SK-N-SH (cell line): Measurements from ENCODE around the gene NDUFA1. TPM values are rescaled to one million over a fixed set of nuclear protein-coding genes. Genes with fewer than 3 reads are reported as not detected.

Source experiments
- CTCF ChIA-PET: fragments of 300-600, 350-600 bp; formaldehyde crosslinking; extraction: SDS; loops from one replicate; lab custom pipeline; 2021; lab: Yijun Ruan, JAX
- POLR2A ChIA-PET: fragments of 350-600 bp; sonication (Branson Sonifier 250); formaldehyde crosslinking; extraction: SDS; loops from one replicate; lab custom pipeline; 2020; ENCODE audit warnings: antibody characterized with exemption, inconsistent platforms; lab: Yijun Ruan, JAX
- DNase-seq: peaks from one replicate; pipeline ENCODE4 v3.0.0; 2012
- H2AFZ ChIP-seq: fragments of 200-600 bp; sonication (generic); 2 replicates; pipeline ENCODE4 v1.8.1; 2016; ENCODE audit warnings: antibody characterized with exemption, mild to moderate bottlenecking, low read depth
- H3F3A ChIP-seq: fragments of 200-600 bp; sonication (generic); replicated peaks from 2 replicates; pipeline ENCODE3; 2016; ENCODE audit warnings: antibody characterized with exemption, mild to moderate bottlenecking; ENCODE audit not compliant: insufficient read depth
- H3K27ac ChIP-seq, 2 experiments: fragments of 200-500 bp in 1 of 2; fragments of 200-600 bp in 1 of 2; sonication (Bioruptor generic) in 1 of 2; sonication (generic), shearing (Covaris generic) in 1 of 2; 2 replicates each; pipeline versions ENCODE4 v1.5.1 to v1.6.1; 2014 to 2016; ENCODE audit warnings: low read depth in 2 of 2, inconsistent platforms in 1 of 2, low read length in 1 of 2, mild to moderate bottlenecking in 1 of 2, mixed read lengths in 1 of 2
- H3K27me3 ChIP-seq: fragments of 200-600 bp; sonication (generic), shearing (Covaris generic); 2 replicates; pipeline ENCODE4 v1.6.1; 2016; ENCODE audit warnings: mixed run types; ENCODE audit not compliant: insufficient read depth
- H3K36me3 ChIP-seq, 2 experiments: fragments of 200-500 bp in 1 of 2; fragments of 200-600 bp in 1 of 2; sonication (Bioruptor generic) in 1 of 2; sonication (generic) in 1 of 2; replicated peaks in 1 of 2; 2 replicates each; pipeline versions ENCODE3 to v1.5.1; 2014 to 2016; ENCODE audit warnings: low read length in 1 of 2, mild to moderate bottlenecking in 1 of 2; ENCODE audit not compliant: insufficient read depth in 2 of 2, control insufficient read depth in 1 of 2
- H3K4me1 ChIP-seq, 2 experiments: fragments of 200-500 bp in 1 of 2; fragments of 200-600 bp in 1 of 2; sonication (Bioruptor generic) in 1 of 2; sonication (generic), shearing (Covaris generic) in 1 of 2; 2 replicates each; pipeline versions ENCODE4 v1.5.1 to v1.6.1; 2014 to 2016; ENCODE audit warnings: low read depth in 1 of 2, low read length in 1 of 2, mixed run types in 1 of 2; ENCODE audit not compliant: insufficient read depth in 2 of 2, control insufficient read depth in 1 of 2
- H3K4me2 ChIP-seq: fragments of 200-600 bp; sonication (generic), shearing (Covaris generic); 2 replicates; pipeline ENCODE4 v1.6.1; 2017; ENCODE audit warnings: mixed run types
- H3K4me3 ChIP-seq, 2 experiments: fragments of 200-500 bp in 1 of 2; fragments of 200-600 bp in 1 of 2; sonication (Bioruptor generic) in 1 of 2; sonication (generic), shearing (Covaris generic) in 1 of 2; 2 replicates each; pipeline versions ENCODE4 v1.5.1 to v1.8.1; 2014 to 2016; ENCODE audit warnings: low read depth in 2 of 2, inconsistent platforms in 1 of 2, low read length in 1 of 2, mild to moderate bottlenecking in 1 of 2, mixed read lengths in 1 of 2, moderate library complexity in 1 of 2
- H3K79me2 ChIP-seq: fragments of 200-600 bp; sonication (generic); 2 replicates; pipeline ENCODE4 v1.8.1; 2017; ENCODE audit warnings: mild to moderate bottlenecking; ENCODE audit not compliant: insufficient read depth
- H3K9ac ChIP-seq: fragments of 200-600 bp; sonication (generic); 2 replicates; pipeline ENCODE4 v1.6.1; 2017; ENCODE audit warnings: mixed run types
- H3K9me2 ChIP-seq: fragments of 200-600 bp; sonication (generic); 2 replicates; pipeline ENCODE4 v1.6.1; 2017; ENCODE audit warnings: mixed run types
- H3K9me3 ChIP-seq: fragments of 200-600 bp; sonication (generic); 2 replicates; pipeline ENCODE4 v1.6.1; 2017; ENCODE audit warnings: mixed run types, mild to moderate bottlenecking, moderate library complexity
- H4K20me1 ChIP-seq: fragments of 200-600 bp; sonication (generic); 2 replicates; pipeline ENCODE4 v1.6.1; 2017; ENCODE audit warnings: mild to moderate bottlenecking, mixed run types; ENCODE audit not compliant: insufficient read depth
- EZH2phosphoT487 ChIP-seq: fragments of 200-600 bp; sonication (generic); IDR thresholded peaks from 2 replicates; pipeline ENCODE4 v1.6.1; 2017; ENCODE audit warnings: low read depth, mixed run types, mild to moderate bottlenecking, antibody characterized with exemption, moderate library complexity, borderline replicate concordance
- FOSL2 ChIP-seq: IDR thresholded peaks from 2 replicates; pipeline ENCODE4 v1.4.0; 2012; ENCODE audit warnings: low read depth, mild to moderate bottlenecking, moderate library complexity, borderline replicate concordance
- FOXJ3 ChIP-seq: sonication (generic); formaldehyde crosslinking; IDR thresholded peaks from 2 replicates; pipeline ENCODE4 v1.5.1; 2020; ENCODE audit warnings: mild to moderate bottlenecking, missing genetic modification reagents
- JUND ChIP-seq: IDR thresholded peaks from 2 replicates; pipeline ENCODE4 v1.4.0; 2012
- MEF2A ChIP-seq: IDR thresholded peaks from 2 replicates; pipeline ENCODE4 v1.4.0; 2012; ENCODE audit warnings: low read depth, borderline replicate concordance
- MXI1 ChIP-seq: IDR thresholded peaks from 2 replicates; pipeline ENCODE4 v1.6.1; 2012; ENCODE audit warnings: mild to moderate bottlenecking, low read depth, low read length, improper control_type of control experiment
- NRF1 ChIP-seq: IDR thresholded peaks from 2 replicates; pipeline ENCODE4 v1.6.1; 2012; ENCODE audit warnings: low read depth, mild to moderate bottlenecking, low read length
- RCOR1 ChIP-seq: fragments of 150-350 bp; IDR thresholded peaks from 2 replicates; pipeline ENCODE4 v1.6.1; 2017; ENCODE audit warnings: antibody characterized with exemption, low read length
- TAF1 ChIP-seq: IDR thresholded peaks from 2 replicates; pipeline ENCODE4 v1.6.1; 2012; ENCODE audit warnings: low read depth, mild to moderate bottlenecking, low read length, moderate library complexity, borderline replicate concordance
- TEAD4 ChIP-seq: IDR thresholded peaks from 2 replicates; pipeline ENCODE4 v1.4.0; 2012; ENCODE audit warnings: mild to moderate bottlenecking, borderline replicate concordance; ENCODE audit not compliant: insufficient read depth
- YY1 ChIP-seq: IDR thresholded peaks from 2 replicates; pipeline ENCODE4 v1.4.0; 2012; ENCODE audit warnings: low read depth, mild to moderate bottlenecking
- WGBS: methylation state at CpG from one replicate; pipeline ENCODE4 v1.1.6; 2017; ENCODE audit warnings: low lambda C conversion rate; 5-methylcytosine and 5-hydroxymethylcytosine counted together
- polyA plus RNA-seq, 3 experiments: library from polyadenylated mRNA; depleted of rRNA; stranded (reverse); fragments of >200 nt; gene quantifications; 2 replicates each; pipeline ENCODE4 v1.2.3, GENCODE V29; 2012
- TF ChIP-seq, protein P1 (sequence below): IDR thresholded peaks from 2 replicates; pipeline ENCODE4; 2012
- TF ChIP-seq, protein P2 (sequence below): IDR thresholded peaks from 2 replicates; pipeline ENCODE4 v1.4.0; 2012; ENCODE audit warnings: low read depth, borderline replicate concordance
- TF ChIP-seq, protein P3 (sequence below): fragments of 200-600 bp; sonication (generic); IDR thresholded peaks from 2 replicates; pipeline ENCODE4 v1.6.1; 2017; ENCODE audit warnings: antibody characterized with exemption, mild to moderate bottlenecking, moderate library complexity
- TF ChIP-seq, protein P4 (sequence below): IDR thresholded peaks from 2 replicates; pipeline ENCODE4 v1.4.0; 2012; ENCODE audit warnings: low read depth
- TF ChIP-seq, protein P5 (sequence below): IDR thresholded peaks from 2 replicates; pipeline ENCODE4 v1.4.0; 2012; ENCODE audit warnings: low read depth, borderline replicate concordance

Gene NDUFA1
- polyA plus RNA-seq, 1 of the 3 experiments (the other 2 are of a cell fraction) = 101 TPM

DNA sequence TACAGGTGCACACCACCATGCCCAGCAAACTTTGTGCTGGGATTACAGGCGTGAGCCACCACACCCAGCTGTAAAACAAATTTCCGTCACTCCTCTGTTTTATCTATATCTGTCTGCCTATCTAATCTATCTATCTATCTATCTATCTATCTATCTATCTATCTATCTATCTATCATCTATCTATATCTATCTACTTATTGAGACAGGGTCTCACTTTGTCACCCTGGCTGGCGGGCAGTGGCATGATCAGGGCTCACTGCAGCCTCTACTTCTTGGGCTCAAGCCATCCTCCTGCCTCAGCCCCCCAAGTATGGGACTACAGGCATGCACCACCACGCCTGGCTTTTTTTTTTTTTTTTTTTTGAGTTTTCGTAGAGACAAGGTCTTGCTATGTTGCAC is 44.7 kb downstream of the NDUFA1 start:
- Histone ChIP-seq H3K79me2 (no peaks in the 10 kb centered on the region), H3K4me2 (no peak overlapping the region), H3K27ac (no peak overlapping the region), H3K9ac (no peak overlapping the region), H3F3A (no peaks in the 10 kb centered on the region), H3K9me3 (no peaks in the 10 kb centered on the region), H4K20me1 (no peaks in the 10 kb centered on the region), H3K4me3 (no peak overlapping the region), H3K9me2 (no peaks in the 10 kb centered on the region), H3K36me3 (no peaks in the 10 kb centered on the region), H2AFZ (no peak overlapping the region), H3K4me1 (no peaks in the 10 kb centered on the region), H3K27me3 (no peaks in the 10 kb centered on the region; the same call in 1 of the 2 replicates)
- POLR2A ChIA-PET = no interaction called here
- WGBS = 41% methylated on average over 5 of the region's 5 CpGs
- DNase-seq = no peak
- CTCF ChIA-PET = no interaction called here
- TF ChIP-seq RCOR1 (no peak), MXI1 (no peak), JUND (no peak), TAF1 (no peak), NRF1 (no peak), FOXJ3 (CRISPR knock-in tag) (no peak), YY1 (no peak), MEF2A (no peak), FOSL2 (no peak), EZH2phosphoT487 (no peak)
- TF ChIP-seq, protein P1, sequence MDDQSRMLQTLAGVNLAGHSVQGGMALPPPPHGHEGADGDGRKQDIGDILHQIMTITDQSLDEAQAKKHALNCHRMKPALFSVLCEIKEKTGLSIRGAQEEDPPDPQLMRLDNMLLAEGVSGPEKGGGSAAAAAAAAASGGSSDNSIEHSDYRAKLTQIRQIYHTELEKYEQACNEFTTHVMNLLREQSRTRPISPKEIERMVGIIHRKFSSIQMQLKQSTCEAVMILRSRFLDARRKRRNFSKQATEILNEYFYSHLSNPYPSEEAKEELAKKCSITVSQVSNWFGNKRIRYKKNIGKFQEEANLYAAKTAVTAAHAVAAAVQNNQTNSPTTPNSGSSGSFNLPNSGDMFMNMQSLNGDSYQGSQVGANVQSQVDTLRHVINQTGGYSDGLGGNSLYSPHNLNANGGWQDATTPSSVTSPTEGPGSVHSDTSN = no peak
- TF ChIP-seq, protein P2, sequence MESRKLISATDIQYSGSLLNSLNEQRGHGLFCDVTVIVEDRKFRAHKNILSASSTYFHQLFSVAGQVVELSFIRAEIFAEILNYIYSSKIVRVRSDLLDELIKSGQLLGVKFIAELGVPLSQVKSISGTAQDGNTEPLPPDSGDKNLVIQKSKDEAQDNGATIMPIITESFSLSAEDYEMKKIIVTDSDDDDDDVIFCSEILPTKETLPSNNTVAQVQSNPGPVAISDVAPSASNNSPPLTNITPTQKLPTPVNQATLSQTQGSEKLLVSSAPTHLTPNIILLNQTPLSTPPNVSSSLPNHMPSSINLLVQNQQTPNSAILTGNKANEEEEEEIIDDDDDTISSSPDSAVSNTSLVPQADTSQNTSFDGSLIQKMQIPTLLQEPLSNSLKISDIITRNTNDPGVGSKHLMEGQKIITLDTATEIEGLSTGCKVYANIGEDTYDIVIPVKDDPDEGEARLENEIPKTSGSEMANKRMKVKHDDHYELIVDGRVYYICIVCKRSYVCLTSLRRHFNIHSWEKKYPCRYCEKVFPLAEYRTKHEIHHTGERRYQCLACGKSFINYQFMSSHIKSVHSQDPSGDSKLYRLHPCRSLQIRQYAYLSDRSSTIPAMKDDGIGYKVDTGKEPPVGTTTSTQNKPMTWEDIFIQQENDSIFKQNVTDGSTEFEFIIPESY = no peak
- TF ChIP-seq, protein P3, sequence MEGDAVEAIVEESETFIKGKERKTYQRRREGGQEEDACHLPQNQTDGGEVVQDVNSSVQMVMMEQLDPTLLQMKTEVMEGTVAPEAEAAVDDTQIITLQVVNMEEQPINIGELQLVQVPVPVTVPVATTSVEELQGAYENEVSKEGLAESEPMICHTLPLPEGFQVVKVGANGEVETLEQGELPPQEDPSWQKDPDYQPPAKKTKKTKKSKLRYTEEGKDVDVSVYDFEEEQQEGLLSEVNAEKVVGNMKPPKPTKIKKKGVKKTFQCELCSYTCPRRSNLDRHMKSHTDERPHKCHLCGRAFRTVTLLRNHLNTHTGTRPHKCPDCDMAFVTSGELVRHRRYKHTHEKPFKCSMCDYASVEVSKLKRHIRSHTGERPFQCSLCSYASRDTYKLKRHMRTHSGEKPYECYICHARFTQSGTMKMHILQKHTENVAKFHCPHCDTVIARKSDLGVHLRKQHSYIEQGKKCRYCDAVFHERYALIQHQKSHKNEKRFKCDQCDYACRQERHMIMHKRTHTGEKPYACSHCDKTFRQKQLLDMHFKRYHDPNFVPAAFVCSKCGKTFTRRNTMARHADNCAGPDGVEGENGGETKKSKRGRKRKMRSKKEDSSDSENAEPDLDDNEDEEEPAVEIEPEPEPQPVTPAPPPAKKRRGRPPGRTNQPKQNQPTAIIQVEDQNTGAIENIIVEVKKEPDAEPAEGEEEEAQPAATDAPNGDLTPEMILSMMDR = no peak
- TF ChIP-seq, protein P4, sequence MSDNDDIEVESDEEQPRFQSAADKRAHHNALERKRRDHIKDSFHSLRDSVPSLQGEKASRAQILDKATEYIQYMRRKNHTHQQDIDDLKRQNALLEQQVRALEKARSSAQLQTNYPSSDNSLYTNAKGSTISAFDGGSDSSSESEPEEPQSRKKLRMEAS = no peak

DNA sequence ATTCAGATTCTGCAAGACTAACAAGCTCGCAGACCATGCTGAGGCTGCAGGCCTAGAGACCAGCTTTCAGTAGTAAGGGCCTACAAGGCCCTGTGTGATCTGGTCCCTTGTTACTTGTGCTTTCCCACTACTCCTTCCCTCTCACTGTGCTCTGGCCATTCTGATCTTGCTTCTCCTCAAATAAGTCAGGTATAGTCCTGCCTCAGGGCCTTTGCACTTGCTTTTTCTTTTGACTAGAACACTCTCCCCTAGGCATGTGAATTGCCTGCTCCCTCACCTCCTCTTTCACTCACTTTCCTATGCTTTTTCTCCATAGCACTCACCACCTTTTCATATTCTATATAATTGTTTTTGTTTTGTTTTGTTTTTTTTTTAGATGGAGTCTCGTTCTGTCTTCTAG is 46.2 kb downstream of the NDUFA1 start:
- H3F3A ChIP-seq = no peaks in the 10 kb centered on the region
- no peak overlapping the region for H3K4me3 ChIP-seq
- no peaks in the 10 kb centered on the region for H3K9me3 ChIP-seq
- H4K20me1 ChIP-seq = no peaks in the 10 kb centered on the region
- H2AFZ ChIP-seq = no peak overlapping the region
- no peaks in the 10 kb centered on the region for H3K9me2 ChIP-seq
- DNase-seq = no peak
- ChIA-PET CTCF (no interaction called here), POLR2A (no interaction called here)
- no peak overlapping the region for H3K4me2 ChIP-seq
- H3K79me2 ChIP-seq = no peaks in the 10 kb centered on the region
- H3K36me3 ChIP-seq = no peaks in the 10 kb centered on the region
- 64% methylated on average over 2 of the region's 2 CpGs for WGBS
- no peak for TF ChIP-seq MEF2A
- no peak for TF ChIP-seq JUND
- TF ChIP-seq, protein P1 = no peak
- TF ChIP-seq, protein P4 = no peak
- TF ChIP-seq, protein P5, sequence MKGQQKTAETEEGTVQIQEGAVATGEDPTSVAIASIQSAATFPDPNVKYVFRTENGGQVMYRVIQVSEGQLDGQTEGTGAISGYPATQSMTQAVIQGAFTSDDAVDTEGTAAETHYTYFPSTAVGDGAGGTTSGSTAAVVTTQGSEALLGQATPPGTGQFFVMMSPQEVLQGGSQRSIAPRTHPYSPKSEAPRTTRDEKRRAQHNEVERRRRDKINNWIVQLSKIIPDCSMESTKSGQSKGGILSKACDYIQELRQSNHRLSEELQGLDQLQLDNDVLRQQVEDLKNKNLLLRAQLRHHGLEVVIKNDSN = no peak
- TF ChIP-seq TEAD4 = no peak
- no peak for TF ChIP-seq TAF1
- TF ChIP-seq, all 33 proteins: peak for 0
- no peak overlapping the region for H3K27ac ChIP-seq
- no peak overlapping the region for H3K9ac ChIP-seq
- no peaks in the 10 kb centered on the region; the same call in 1 of the 2 replicates for H3K27me3 ChIP-seq
- no peaks in the 10 kb centered on the region for H3K4me1 ChIP-seq
